Activated CD4-positive, alpha-beta T cell treated with anti-CD3 and anti-CD28 coated beads for 36 hours (primary cell): ENCODE data around the gene GPR17. TPM values are rescaled to one million over a fixed set of nuclear protein-coding genes. Genes with fewer than 3 reads are reported as not detected.
A peak's percentile ranks its signal among the peaks of the same experiment; 100 is the strongest.

ENCODE experiments used
- ATAC-seq: fragments of 200-7000 bp; cut with Tn5 transposase; one replicate; pipeline ENCODE4 v1.10.0; 2021; ENCODE audit warnings: mild to moderate bottlenecking, moderate library complexity
- CTCF ChIA-PET: fragments of 350-600 bp; sonication (Branson Sonifier 250); formaldehyde crosslinking; loops from one replicate; lab custom pipeline; 2021; ENCODE audit warnings: antibody characterized with exemption; lab: Charles Lee
- POLR2A ChIA-PET: fragments of 350-600 bp; sonication (Branson Sonifier 250); formaldehyde crosslinking; loops from one replicate; lab custom pipeline; 2021; ENCODE audit warnings: antibody characterized with exemption, inconsistent platforms; lab: Charles Lee
- DNase-seq: peaks from one replicate; pipeline ENCODE4 v3.0.0-alpha.2; 2020
- H3K27ac Mint-ChIP-seq: one replicate; pipeline ENCODE4 v1.8.0; 2021; ENCODE audit warnings: mixed read lengths
- H3K27me3 Mint-ChIP-seq: one replicate; pipeline ENCODE4 v1.8.0; 2021; ENCODE audit warnings: mixed read lengths
- H3K36me3 Mint-ChIP-seq: one replicate; pipeline ENCODE4 v1.8.0; 2021; ENCODE audit warnings: low read depth, mixed read lengths
- H3K4me1 Mint-ChIP-seq: one replicate; pipeline ENCODE4 v1.8.0; 2021; ENCODE audit warnings: mixed read lengths
- H3K4me3 Mint-ChIP-seq: one replicate; pipeline ENCODE4 v1.8.0; 2021; ENCODE audit warnings: mild to moderate bottlenecking, moderate library complexity, mixed read lengths
- H3K9me3 Mint-ChIP-seq: one replicate; pipeline ENCODE4 v1.8.0; 2021; ENCODE audit warnings: low read depth, mixed read lengths
- intact Hi-C, 2 experiments: fragments of 100-400 bp; cut with DNase I in 1 of 2; cut with micrococcal nuclease in 1 of 2; formaldehyde crosslinking; loops; one replicate each; pipeline versions ENCODE4 v1.14.2 to v1.15.1; 2022 to 2024; cut with DNase I, micrococcal nuclease
- total RNA-seq, 2 experiments: library from RNA; stranded (reverse); gene quantifications; one replicate each; pipeline ENCODE4 v1.2.3, GENCODE V29; 2021

GPR17 gene
- total RNA-seq, 2 experiments from 2014 or later: not detected

- H3K9me3 Mint-ChIP-seq: peaks cover 9% of the 10 kb centered on the region
- ChIA-PET POLR2A (interaction anchor here (1.0 kb wide), 1 partner anchor 12 kb away, joined by 3 read pairs; no protein-coding TSS in a partner anchor), CTCF (interaction anchor here (0.6 to 2.0 kb wide), 6 partner anchors 20 to 322 kb away, joined by 3 to 9 read pairs (median 5); partner anchors contain the start of gene ERCC3)
- H3K36me3 Mint-ChIP-seq: peaks cover 3% of the 10 kb centered on the region
- peaks cover 20% of the 10 kb centered on the region for H3K4me1 Mint-ChIP-seq
- ATAC-seq (peak; percentile 19), DNase-seq (peak; percentile 15)
- peaks cover 3% of the 10 kb centered on the region for H3K27me3 Mint-ChIP-seq
- no peak overlapping the region for H3K4me3 Mint-ChIP-seq
- intact Hi-C loops: no loop called here
- H3K27ac Mint-ChIP-seq: no peak overlapping the region
Observed at GRCh38 chr2:127615511-127616166, 30.3 kb upstream of the GPR17 start.

GRCh38 chr2:127618551-127619202 lies 27.3 kb upstream of the GPR17 start:
- ChIA-PET CTCF (interaction anchor here (0.6 to 1.3 kb wide), 3 partner anchors 25 to 57 kb away, joined by 3 to 5 read pairs (median 3); partner anchors contain the start of gene LIMS2), POLR2A (no interaction called here)
- Mint-ChIP-seq H3K27ac (no peak overlapping the region), H3K4me1 (peaks cover 20% of the 10 kb centered on the region), H3K9me3 (peaks cover 3% of the 10 kb centered on the region), H3K4me3 (no peak overlapping the region), H3K27me3 (peaks cover 3% of the 10 kb centered on the region), H3K36me3 (no peaks in the 10 kb centered on the region)
- no peak for ATAC-seq
- intact Hi-C loops: no loop called here
- DNase-seq: peak; percentile 0

- Mint-ChIP-seq H3K4me1 (peaks cover 20% of the 10 kb centered on the region), H3K4me3 (no peak overlapping the region), H3K9me3 (no peaks in the 10 kb centered on the region), H3K27ac (no peak overlapping the region), H3K27me3 (peaks cover 3% of the 10 kb centered on the region), H3K36me3 (no peaks in the 10 kb centered on the region)
- CTCF ChIA-PET: interaction anchor here (0.6 to 1.3 kb wide), 2 partner anchors 25 to 28 kb away, joined by 3 to 5 read pairs; no protein-coding TSS in a partner anchor
- intact Hi-C loops: no loop called here
- ATAC-seq (no peak), DNase-seq (no peak)
- POLR2A ChIA-PET: no interaction called here
Observed at GRCh38 chr2:127619203-127619590, 26.8 kb upstream of the GPR17 start.

GRCh38 chr2:127619877-127620705 lies 25.9 kb upstream of the GPR17 start:
- no peaks in the 10 kb centered on the region for H3K36me3 Mint-ChIP-seq
- POLR2A ChIA-PET: no interaction called here
- peaks cover 19% of the 10 kb centered on the region for H3K4me1 Mint-ChIP-seq
- H3K9me3 Mint-ChIP-seq: no peaks in the 10 kb centered on the region
- DNase-seq: peak; percentile 11
- intact Hi-C loops: no loop called here
- H3K4me3 Mint-ChIP-seq: no peak overlapping the region
- CTCF ChIA-PET: interaction anchor here (0.8 to 1.5 kb wide), 2 partner anchors 29 to 30 kb away, joined by 3 to 6 read pairs; no protein-coding TSS in a partner anchor
- peak; percentile 36 for ATAC-seq
- peaks cover 3% of the 10 kb centered on the region for H3K27me3 Mint-ChIP-seq
- H3K27ac Mint-ChIP-seq: no peak overlapping the region

- POLR2A ChIA-PET: no interaction called here
- no peaks in the 10 kb centered on the region for H3K9me3 Mint-ChIP-seq
- DNase-seq: no peak
- no peaks in the 10 kb centered on the region for H3K36me3 Mint-ChIP-seq
- no peak overlapping the region for H3K4me3 Mint-ChIP-seq
- no peak for ATAC-seq
- no peak overlapping the region for H3K27ac Mint-ChIP-seq
- H3K27me3 Mint-ChIP-seq: peaks cover 3% of the 10 kb centered on the region
- CTCF ChIA-PET: interaction anchor here (0.8 to 1.5 kb wide), 2 partner anchors 29 kb away, joined by 3 to 6 read pairs; no protein-coding TSS in a partner anchor
- peaks cover 15% of the 10 kb centered on the region for H3K4me1 Mint-ChIP-seq
- intact Hi-C loops: no loop called here
Observed at GRCh38 chr2:127620866-127621265, 25.1 kb upstream of the GPR17 start.

GRCh38 chr2:127621981-127622431 lies 23.9 kb upstream of the GPR17 start:
- POLR2A ChIA-PET: interaction anchor here (0.6 kb wide), 1 partner anchor 299 kb away, joined by 4 read pairs; no protein-coding TSS in a partner anchor
- DNase-seq (no peak), ATAC-seq (no peak)
- no peaks in the 10 kb centered on the region for H3K36me3 Mint-ChIP-seq
- CTCF ChIA-PET: no interaction called here
- peaks cover 4% of the 10 kb centered on the region for H3K4me1 Mint-ChIP-seq
- H3K27ac Mint-ChIP-seq: no peak overlapping the region
- intact Hi-C loops: no loop called here
- no peak overlapping the region for H3K4me3 Mint-ChIP-seq
- no peaks in the 10 kb centered on the region for H3K9me3 Mint-ChIP-seq
- peaks cover under 1% of the 10 kb centered on the region for H3K27me3 Mint-ChIP-seq

GRCh38 chr2:127622561-127623387 lies 23.2 kb upstream of the GPR17 start:
- Mint-ChIP-seq H3K27ac (no peak overlapping the region), H3K27me3 (no peaks in the 10 kb centered on the region), H3K4me1 (peaks cover 1% of the 10 kb centered on the region), H3K9me3 (no peaks in the 10 kb centered on the region), H3K36me3 (no peaks in the 10 kb centered on the region), H3K4me3 (no peak overlapping the region)
- CTCF ChIA-PET: no interaction called here
- POLR2A ChIA-PET: no interaction called here
- intact Hi-C loops: no loop called here
- DNase-seq: peak; percentile 0
- ATAC-seq: no peak

GRCh38 chr2:127623388-127624319 lies 22.3 kb upstream of the GPR17 start:
- POLR2A ChIA-PET: no interaction called here

GRCh38 chr2:127624320-127624755 lies 21.6 kb upstream of the GPR17 start:
- H3K27me3 Mint-ChIP-seq: no peaks in the 10 kb centered on the region
- no peaks in the 10 kb centered on the region for H3K9me3 Mint-ChIP-seq
- H3K4me1 Mint-ChIP-seq: peaks cover 1% of the 10 kb centered on the region
- POLR2A ChIA-PET: no interaction called here
- H3K27ac Mint-ChIP-seq: no peak overlapping the region
- intact Hi-C loops: no loop called here
- H3K36me3 Mint-ChIP-seq: no peaks in the 10 kb centered on the region
- no peak overlapping the region for H3K4me3 Mint-ChIP-seq
- no peak for DNase-seq
- no peak for ATAC-seq
- CTCF ChIA-PET: interaction anchor here (0.7 kb wide), 1 partner anchor 12 kb away, joined by 3 read pairs; no protein-coding TSS in a partner anchor

More at GRCh38 chr2:127623388-127624319, 22.3 kb upstream of the GPR17 start:
- Mint-ChIP-seq H3K27me3 (no peaks in the 10 kb centered on the region), H3K36me3 (no peaks in the 10 kb centered on the region), H3K4me3 (no peak overlapping the region), H3K9me3 (no peaks in the 10 kb centered on the region), H3K27ac (no peak overlapping the region), H3K4me1 (peaks cover 1% of the 10 kb centered on the region)
- CTCF ChIA-PET: interaction anchor here (0.7 kb wide), 1 partner anchor 13 kb away, joined by 3 read pairs; no protein-coding TSS in a partner anchor
- no peak for ATAC-seq
- intact Hi-C loops: no loop called here
- peak; percentile 6 for DNase-seq
